Stimulated activated CD4-positive, alpha-beta T cell treated with anti-CD3 and anti-CD28 coated beads, Interleukin-4, amount 100 ng/mL, for 24 hours (primary cell): Measurements from ENCODE around the gene INPPL1.
"Not testable (repeated sequence)": the region's sequence is repeated elsewhere in the genome, so short reads cannot be mapped to it uniquely, and the experiment has no call there.

Experiments
- DNase-seq: peaks from one replicate; pipeline ENCODE4 v3.0.0-alpha.2; 2020

The INPPL1 gene

GRCh38 chr11:72224564-72225410, at the start of gene INPPL1:
INPPL1 (plus strand) TSS chr11:72224767; CDS start chr11:72224985, 218 bp downstream.
- peak; percentile 44 for DNase-seq

- no peak for DNase-seq
Observed at GRCh38 chr11:72177656-72178055, 46.9 kb upstream of the INPPL1 start.

- no peak for DNase-seq
Observed at GRCh38 chr11:72179049-72179803, 45.3 kb upstream of the INPPL1 start.

- no peak for DNase-seq
Observed at GRCh38 chr11:72179804-72180396, 44.7 kb upstream of the INPPL1 start.

- not testable (repeated sequence) for DNase-seq
Observed at GRCh38 chr11:72180892-72181552, 43.5 kb upstream of the INPPL1 start.

- not testable (repeated sequence) for DNase-seq
Observed at GRCh38 chr11:72181553-72181958, 43.0 kb upstream of the INPPL1 start.

- no peak for DNase-seq
Observed at GRCh38 chr11:72188267-72188666, 36.3 kb upstream of the INPPL1 start.

GRCh38 chr11:72189455-72190250, 34.9 kb upstream of the INPPL1 start:
- DNase-seq = no peak

GRCh38 chr11:72190631-72191071, 33.9 kb upstream of the INPPL1 start:
- DNase-seq = no peak

GRCh38 chr11:72191961-72192381, 32.6 kb upstream of the INPPL1 start, which contains the start of gene FOLR1:
FOLR1 (plus strand) TSS chr11:72192140; CDS start chr11:72192174, 34 bp downstream.
- DNase-seq = no peak

- DNase-seq = no peak
Observed at GRCh38 chr11:72195518-72196270, 28.9 kb upstream of the INPPL1 start.

- DNase-seq = not testable (repeated sequence)
Observed at GRCh38 chr11:72201445-72201844, 23.1 kb upstream of the INPPL1 start.

- DNase-seq = no peak
Observed at GRCh38 chr11:72202571-72202970, 22.0 kb upstream of the INPPL1 start.

GRCh38 chr11:72203163-72203562, 21.4 kb upstream of the INPPL1 start:
- no peak for DNase-seq

- DNase-seq = no peak
Observed at GRCh38 chr11:72204886-72205285, 19.7 kb upstream of the INPPL1 start.

GRCh38 chr11:72206794-72207193, 17.8 kb upstream of the INPPL1 start:
- not testable (repeated sequence) for DNase-seq

- no peak for DNase-seq
Observed at GRCh38 chr11:72208281-72208680, 16.3 kb upstream of the INPPL1 start.

GRCh38 chr11:72209101-72209500, 15.5 kb upstream of the INPPL1 start:
- no peak for DNase-seq

GRCh38 chr11:72216638-72217037, 7.9 kb upstream of the INPPL1 start, which contains the start of gene FOLR2:
FOLR2 (plus strand) TSS chr11:72216794; CDS start chr11:72218585, 1,791 bp downstream.
- no peak for DNase-seq

- no peak for DNase-seq
Observed at GRCh38 chr11:72217841-72218240, 6.7 kb upstream of the INPPL1 start.

- no peak for DNase-seq
Observed at GRCh38 chr11:72218251-72218745, 6.3 kb upstream of the INPPL1 start.
